OCI-LY3 (cell line): ENCODE data around the gene TBATA.

Source experiments
- CTCF ChIP-seq: fragments of 200-600, 300-600 bp; sonication (generic); IDR thresholded peaks from 2 replicates; pipeline ENCODE4 v1.5.1; 2014; ENCODE audit warnings: antibody characterized with exemption, low read length, low read depth
- EZH2phosphoT487 ChIP-seq: fragments of 200-600 bp; shearing (Covaris generic); IDR thresholded peaks from 2 replicates; pipeline ENCODE4 v1.6.1; 2018; ENCODE audit warnings: antibody characterized with exemption, mixed run types, low read depth

GRCh38 chr10:70782746-70783680, 2.2 kb downstream of the TBATA start:
- no peak for TF ChIP-seq CTCF
- TF ChIP-seq EZH2phosphoT487, result no peak
